ENCODE measurements around the gene SREBF2.
"Not testable (repeated sequence)": the region's sequence is repeated elsewhere in the genome, so short reads cannot be mapped to it uniquely, and the experiment has no call there.

Gene SREBF2

DNA sequence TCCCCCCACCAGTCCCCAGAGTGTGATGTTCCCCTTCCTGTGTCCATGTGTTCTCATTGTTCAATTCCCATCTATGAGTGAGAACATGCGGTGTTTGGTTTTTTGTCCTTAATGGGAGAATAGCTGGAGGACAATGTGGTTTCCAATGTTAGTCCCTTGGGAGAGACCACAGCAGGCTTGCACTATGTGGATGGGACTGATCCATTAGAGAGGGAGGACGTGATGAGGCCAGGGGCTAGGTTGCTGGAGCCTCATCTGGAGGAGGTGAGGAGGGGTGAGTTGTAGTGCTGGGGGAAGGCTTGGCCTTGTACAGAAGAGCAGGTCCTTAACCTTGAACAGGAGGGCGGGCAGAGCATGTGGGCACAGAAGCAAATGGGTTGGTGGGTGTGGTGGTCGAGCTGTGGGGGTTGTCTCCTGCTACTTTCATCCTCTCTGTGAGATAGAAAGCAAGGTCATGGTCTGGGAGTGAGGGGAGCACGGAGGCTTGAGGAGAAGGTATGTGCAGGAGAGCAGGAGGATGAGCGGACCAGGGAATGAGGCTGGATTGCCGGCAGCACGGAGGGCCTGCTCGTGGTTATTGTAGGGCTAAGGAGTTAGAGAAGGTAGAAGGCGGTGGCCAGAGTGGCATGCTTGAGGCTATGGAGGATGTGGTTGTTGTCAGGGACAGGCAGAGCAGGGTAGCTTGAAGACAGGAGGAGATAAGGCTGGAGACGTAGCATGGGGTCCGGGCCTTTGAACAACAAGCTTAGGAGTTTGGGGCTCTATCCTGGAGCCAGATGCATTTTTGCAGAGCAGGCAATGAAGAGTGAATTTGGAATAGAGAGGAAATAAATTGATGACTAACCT is 11.2 kb upstream of the SREBF2 start:
- no peak for DNase-seq (ENCODE audit: low read depth in 2 of 2)

DNA sequence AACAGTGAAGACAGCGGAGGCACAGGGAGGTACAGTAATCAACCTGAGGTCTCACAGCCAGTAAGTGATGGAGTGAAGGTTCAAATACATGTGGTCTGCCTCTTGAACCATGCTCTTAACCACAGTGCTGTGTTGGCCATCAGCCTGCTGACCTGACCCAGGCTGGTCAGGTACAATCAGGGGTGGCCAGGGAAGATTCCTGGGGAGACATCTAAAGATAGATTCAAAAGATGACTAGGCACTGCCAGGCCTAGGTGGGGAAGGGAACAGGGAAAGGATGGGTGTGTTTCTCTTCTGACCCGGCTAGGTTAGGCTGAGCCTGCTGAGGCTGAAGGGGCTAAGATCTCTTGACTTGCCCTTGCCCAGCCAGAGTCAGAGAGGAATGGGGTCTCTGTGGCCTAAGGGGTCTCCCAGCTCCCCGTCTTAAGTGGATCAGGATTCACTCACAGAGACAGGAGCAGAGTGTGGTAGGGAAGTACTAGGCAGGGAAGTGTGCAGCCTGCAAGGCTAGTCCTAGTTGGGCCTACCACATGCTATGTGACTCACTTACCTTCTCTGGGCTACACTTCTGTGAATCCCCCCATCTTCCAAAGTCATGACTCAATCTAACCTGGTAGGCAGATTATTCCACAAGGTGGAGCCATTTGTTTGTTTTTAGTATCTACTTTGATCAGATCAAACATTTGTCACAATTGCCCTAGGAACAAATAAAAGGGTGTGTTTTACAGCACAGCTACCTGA is 10.4 kb upstream of the SREBF2 start:
- DNase-seq (ENCODE audit: low read depth in 2 of 2) = no peak

DNA sequence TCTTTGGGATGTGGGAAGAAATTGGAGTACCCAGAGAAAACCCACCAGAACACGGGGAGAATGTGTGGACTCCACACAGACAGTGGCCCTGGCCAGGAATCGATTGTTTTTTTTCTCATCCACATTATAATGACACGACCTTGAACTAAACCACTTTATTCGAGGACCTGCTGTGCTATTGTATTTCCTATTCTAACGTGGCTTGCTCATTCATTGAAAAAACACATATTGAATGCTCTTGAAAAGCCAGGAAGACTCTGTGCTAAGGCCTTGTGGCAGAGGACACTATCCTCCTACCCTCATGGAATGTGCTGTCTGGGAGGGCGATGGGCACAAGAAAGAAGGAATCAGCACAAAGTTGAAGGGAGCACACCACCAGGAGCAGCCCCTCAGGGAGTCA is 9.1 kb upstream of the SREBF2 start:
- DNase-seq (ENCODE audit: low read depth in 2 of 2) = no peak

DNA sequence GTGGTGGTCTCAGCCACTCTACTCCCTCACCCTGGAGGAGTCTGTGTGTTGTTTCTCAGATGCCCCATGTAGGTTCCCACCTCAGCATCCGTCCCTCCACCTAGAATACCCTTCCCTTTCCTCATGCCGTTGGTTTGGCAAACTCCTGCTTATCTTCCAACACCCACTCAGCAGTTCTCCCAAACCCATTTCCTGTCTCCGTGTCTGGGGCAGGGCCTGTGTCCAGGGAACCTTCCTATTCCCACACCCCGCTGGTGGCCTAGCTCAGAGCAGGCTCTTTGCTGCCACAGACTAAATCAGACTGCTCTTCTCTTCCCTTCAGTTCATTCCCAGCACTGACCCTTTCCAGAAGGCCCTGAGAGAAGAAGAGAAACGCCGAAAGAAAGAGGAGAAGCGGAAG is 7.5 kb upstream of the SREBF2 start:
- DNase-seq (ENCODE audit: low read depth in 2 of 2) = no peak

DNA sequence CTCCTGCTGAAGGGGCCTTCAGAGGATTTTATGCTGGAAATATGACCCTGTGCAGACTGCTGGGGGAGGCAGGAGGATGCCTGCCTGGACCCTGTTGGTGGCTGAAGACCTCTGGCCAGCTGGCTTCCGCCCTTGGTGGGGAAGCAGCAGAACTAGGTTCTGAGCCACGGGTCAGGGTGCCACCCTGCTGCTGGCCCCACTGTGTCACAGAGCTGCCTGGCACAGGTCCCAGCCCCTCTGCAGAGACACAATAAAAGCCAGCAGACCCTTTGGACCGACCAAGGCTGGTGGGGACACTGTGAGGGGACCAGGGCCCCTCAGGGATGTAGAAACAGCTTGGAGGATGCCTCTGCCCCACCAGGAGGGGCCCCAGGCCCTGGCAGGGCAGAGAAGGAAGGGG is 6.9 kb upstream of the SREBF2 start:
- no peak for DNase-seq (ENCODE audit: low read depth in 2 of 2)

- no peak for DNase-seq (ENCODE audit: low read depth in 2 of 2)
These were observed 6.2 kb upstream of the SREBF2 start for GRCh38 chr22:41826430-41827383.

GRCh38 chr22:41827671-41828070 is 5.2 kb upstream of the SREBF2 start:
- DNase-seq (ENCODE audit: low read depth in 2 of 2) = no peak

- DNase-seq (ENCODE audit: low read depth in 2 of 2) = no peak
These were observed 4.4 kb upstream of the SREBF2 start for GRCh38 chr22:41828516-41828915.

DNA sequence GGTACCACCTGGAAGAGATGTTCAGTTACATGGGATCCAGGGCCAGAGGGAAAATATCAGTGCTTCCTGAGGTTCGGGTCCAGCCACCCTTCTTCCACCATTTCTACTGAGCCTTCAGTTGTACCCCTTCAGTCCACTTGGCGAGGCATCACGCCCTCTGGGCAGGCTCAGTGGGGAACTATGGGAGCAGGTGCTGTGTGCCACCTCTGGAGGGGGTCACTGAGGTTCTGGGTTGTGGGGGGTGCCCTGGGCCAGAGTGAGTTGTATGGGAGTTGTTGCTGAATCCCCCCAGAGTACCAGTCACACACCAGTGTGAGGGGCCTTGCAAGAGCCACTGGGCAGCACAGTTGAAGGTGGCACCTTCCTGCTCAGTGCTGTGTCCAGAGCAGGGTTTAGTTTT is 2.7 kb upstream of the SREBF2 start:
- no peak for DNase-seq (ENCODE audit: low read depth in 2 of 2)

DNA sequence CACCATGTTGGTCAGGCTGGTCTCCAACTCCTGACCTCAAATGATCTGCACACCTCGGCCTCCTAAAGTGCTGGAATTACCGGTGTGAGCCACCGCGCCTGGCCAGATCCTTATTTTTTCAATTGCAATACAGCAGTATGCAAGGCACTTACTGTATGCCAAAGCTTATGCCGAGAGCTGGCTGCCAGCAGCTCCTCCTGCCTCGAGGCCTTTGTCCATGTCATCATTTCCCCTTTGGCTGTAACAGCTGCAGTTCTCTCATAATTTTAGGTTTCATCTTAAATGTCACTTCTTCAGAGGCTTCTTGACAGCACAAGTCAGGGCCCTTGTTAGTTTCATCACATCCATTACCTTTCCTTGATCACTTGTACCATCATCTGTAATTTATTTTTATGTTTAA is 1.5 kb upstream of the SREBF2 start:
- DNase-seq (ENCODE audit: low read depth in 2 of 2) = no peak

DNA sequence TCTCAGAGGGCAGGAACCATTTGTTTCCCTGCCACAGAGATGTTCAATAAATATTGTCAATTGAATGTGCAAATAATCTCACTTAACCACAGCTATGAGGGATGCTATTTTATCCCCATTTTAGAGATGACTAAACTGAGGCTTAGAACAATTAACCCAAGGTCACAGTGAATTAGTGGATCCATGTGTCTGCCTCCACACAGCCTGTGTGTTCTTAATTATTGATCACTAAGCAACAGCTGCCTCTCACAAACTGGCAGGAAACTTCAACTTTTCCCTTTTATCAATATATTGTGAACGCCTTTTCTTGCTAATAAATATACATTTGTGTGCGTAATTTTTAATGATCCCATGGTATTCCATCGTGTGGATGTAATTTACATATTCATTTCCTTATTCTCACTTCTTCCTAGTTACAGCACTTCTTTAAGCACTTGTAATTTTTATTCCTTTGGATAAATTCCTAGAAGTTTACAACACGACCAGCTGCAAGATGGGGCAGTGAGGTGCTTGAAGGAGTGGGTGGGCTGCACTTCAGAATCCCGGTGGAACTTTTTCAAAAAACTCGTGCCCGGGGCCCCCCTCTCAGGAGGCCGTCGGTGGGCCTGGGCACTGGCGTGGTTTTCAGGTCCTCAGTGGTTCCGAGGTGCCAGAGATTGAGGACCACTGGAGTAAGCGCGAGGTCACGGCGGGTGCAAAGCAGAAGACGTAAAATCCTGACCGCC is 915 bp upstream of the SREBF2 start:
- no peak for DNase-seq (ENCODE audit: low read depth in 2 of 2)

DNA sequence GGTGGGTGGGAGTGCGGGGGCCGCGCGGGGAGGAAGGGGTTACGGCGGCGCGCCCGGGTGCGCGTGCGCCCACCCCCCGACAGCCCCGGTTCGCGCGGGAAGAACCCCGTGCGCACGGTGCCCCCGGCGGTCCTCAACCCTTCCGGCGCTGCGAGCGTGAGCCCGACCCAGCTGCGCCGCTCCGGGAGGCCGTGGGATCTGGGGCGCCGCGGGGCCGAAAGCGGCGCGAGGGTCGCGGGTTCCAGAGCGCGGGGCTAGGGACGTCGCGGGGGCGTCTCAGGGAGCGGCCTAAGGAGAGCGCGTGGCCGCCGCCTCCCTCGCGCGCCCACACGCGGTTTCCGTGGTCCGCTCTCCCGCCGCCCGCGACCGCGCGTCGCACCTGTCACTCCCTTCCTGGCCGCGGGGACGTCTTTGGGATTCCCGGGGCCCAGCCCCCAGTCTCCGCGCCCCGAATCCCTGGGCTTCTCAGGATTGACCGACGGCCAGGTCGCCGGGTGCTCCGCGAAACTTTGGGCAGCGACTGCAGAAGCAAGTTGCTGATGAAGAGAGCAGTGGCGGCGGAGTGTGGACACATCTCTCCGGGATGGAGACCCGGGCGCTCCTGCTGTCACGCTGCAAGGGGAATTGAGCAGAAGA is 582 bp downstream of the SREBF2 start:
- DNase-seq (ENCODE audit: low read depth in 2 of 2) = peak in 1 of 2 donors; percentile 13

DNA sequence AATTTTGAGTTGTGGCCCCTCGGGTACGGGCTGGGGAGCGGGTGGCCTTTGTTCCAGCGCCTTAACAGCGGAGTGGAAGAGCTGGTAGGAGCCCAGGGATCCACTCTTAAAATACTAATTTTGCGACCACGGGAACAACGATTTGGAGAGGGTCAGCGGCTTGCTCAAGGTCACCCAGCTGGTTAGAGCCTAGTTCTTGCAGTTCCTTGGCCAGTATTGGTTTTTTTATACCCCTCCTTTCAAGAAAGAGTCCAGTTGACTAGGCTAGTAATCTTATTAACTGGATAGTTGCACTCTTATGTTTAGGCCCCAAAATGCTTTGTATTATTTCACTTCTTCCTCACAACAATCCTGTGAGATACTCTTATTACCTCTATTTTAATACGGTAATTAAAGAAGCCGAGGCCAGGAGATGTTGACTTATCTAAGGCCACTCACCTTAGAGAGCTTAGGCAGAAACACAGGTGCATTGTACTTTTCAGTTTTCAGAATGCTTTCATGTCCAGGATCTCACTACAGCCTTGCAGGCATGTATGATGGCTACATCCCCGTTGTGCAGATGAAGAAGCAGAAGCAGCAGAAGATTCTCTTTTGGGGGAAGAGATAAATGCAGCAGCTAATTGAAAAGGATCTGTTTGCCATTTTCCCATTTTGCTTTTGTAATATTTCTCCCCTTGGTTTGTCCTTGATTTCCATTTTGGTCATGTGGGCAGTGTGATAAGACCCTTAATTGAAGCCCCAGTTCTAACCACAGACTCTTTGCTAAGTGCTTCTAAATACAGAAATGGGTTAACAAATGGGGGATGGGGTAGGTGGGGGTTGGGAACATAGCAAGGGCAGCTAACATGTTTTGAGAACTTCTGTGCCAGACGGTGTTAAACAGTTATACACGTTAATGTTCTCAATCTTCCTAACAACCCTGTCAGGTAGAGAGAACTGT is 1.4 kb downstream of the SREBF2 start:
- no peak for DNase-seq (ENCODE audit: low read depth in 2 of 2)

DNA sequence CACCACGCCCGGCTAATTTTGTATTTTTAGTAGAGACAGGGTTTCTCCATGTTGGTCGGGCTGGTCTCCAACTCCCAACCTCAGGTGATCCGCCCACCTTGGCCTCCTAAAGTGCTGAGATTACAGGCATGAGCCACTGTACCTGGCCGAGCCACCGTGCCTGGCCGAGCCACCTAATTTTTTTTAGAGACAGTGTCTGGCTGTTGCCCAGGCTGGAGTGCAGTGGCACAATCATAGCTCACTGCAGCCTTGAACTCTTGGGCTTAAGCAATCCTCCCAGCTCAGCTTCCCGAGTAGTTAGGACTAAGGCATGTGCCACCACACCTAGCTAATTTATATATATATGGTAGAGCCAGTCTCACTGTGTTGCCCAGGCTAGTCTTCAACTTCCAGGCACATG is 2.6 kb downstream of the SREBF2 start:
- not testable (repeated sequence) for DNase-seq (ENCODE audit: low read depth in 2 of 2)

GRCh38 chr22:41836551-41836950 is 3.6 kb downstream of the SREBF2 start:
- no peak for DNase-seq (ENCODE audit: low read depth in 2 of 2)

DNA sequence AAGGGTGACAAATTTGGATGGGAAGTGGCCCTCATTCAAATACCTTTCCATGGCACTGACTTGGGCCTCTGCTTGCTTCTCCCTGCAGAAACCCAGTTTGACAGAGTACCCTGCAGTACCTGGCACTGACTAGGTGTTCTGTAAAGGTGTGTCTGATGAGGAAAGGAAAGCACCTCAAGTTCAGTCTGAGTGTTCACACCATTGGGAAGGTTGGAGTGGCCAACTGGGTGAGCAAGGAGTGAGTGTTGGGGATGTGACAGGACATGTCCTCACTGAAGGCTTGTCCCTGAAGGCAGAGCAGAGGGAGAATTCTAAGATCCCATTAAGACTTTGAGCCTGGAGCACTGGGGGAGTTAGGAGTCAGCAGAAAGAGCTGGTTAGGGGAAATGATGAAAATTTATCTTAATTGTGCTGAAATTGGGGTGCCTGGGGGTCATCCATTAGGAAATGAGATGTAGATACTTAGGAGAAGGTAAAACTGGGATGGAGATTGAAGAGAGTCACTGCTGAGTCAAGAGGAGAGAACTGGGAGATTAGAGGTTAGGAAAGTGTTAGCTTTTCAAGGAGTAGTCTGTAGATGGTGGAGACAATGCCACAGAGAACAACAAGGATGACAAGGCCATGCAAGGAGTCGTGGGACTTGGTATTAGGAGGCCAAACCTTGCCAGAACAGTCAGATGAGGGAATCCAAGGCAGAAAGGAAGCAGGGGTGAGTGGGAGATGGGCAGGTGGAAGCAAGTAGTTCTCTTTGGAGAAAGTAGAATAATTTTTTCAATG is 6.1 kb downstream of the SREBF2 start:
- DNase-seq (ENCODE audit: low read depth in 2 of 2) = no peak

- DNase-seq (ENCODE audit: low read depth in 2 of 2) = no peak
These were observed 7.3 kb downstream of the SREBF2 start for GRCh38 chr22:41840216-41840615.

DNA sequence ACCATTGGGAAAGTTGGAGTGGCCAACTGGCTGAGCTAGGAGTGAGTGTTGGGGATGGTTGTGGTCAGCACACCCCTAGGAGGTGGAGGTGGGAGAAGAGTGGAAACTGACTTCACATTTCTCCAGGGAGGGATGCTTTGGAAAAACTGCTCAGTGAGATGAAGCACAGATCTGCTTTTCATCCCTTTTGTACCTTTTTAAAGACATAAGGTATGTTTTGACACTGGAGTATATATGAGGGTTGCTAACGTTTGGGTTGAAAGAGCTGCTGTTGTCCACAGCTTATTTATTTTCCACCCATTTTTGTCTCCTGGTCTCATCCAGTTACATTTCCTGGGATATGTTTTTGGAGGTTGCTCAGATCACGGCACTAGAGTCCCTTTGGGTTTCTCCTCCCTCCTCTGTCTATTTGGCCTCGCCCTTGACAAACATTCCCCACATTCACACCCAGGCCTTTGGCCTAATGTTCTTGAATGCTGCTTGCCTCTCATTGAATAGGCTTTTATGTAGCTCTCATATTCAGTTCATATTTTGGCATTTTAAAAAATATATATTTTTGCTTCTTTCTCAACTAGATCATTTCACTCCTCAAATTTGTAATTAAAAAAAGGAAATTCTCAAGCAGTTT is 8.3 kb downstream of the SREBF2 start:
- no peak for DNase-seq (ENCODE audit: low read depth in 2 of 2)
